Esophagus muscularis mucosa (tissue), 3 donors: ENCODE results near the gene WSB1.

Source experiments
- POLR2A ChIP-seq: fragments of 450-650 bp; IDR thresholded peaks from one replicate; pipeline ENCODE4 v1.6.1; 2017; ENCODE audit warnings: antibody characterized with exemption, moderate library complexity, mild to moderate bottlenecking, low read depth
- POLR2AphosphoS5 ChIP-seq, 2 donors: sonication (generic); formaldehyde crosslinking; IDR thresholded peaks; one replicate each; pipeline ENCODE4 v1.6.1; 2017; ENCODE audit warnings: antibody characterized with exemption in 2 of 2
- TF ChIP-seq, protein P1 (sequence below), 3 experiments: fragments of 200-600 bp in 2 of 3; fragments of 450-650 bp in 1 of 3; sonication (generic) in 2 of 3; IDR thresholded peaks; one replicate each; pipeline ENCODE4 v1.5.1; 2017 to 2019; ENCODE audit warnings: antibody characterized with exemption in 3 of 3, mild to moderate bottlenecking in 2 of 3, moderate library complexity in 1 of 3

GRCh38 chr17:27256225-27257030 lies 37.5 kb upstream of the WSB1 start:
- TF ChIP-seq, protein P1, sequence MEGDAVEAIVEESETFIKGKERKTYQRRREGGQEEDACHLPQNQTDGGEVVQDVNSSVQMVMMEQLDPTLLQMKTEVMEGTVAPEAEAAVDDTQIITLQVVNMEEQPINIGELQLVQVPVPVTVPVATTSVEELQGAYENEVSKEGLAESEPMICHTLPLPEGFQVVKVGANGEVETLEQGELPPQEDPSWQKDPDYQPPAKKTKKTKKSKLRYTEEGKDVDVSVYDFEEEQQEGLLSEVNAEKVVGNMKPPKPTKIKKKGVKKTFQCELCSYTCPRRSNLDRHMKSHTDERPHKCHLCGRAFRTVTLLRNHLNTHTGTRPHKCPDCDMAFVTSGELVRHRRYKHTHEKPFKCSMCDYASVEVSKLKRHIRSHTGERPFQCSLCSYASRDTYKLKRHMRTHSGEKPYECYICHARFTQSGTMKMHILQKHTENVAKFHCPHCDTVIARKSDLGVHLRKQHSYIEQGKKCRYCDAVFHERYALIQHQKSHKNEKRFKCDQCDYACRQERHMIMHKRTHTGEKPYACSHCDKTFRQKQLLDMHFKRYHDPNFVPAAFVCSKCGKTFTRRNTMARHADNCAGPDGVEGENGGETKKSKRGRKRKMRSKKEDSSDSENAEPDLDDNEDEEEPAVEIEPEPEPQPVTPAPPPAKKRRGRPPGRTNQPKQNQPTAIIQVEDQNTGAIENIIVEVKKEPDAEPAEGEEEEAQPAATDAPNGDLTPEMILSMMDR (IDR thresholded peaks at IDR 0.05), result no peak
- TF ChIP-seq POLR2A (no peak), POLR2AphosphoS5 (IDR thresholded peaks at IDR 0.05) (peak in 1 of 2 donors; percentile 60)
